ENCODE measurements around the gene PIBF1. TPM values are rescaled to one million over a fixed set of nuclear protein-coding genes. Genes with fewer than 3 reads are reported as not detected.
"Not testable (repeated sequence)": the region's sequence is repeated elsewhere in the genome, so short reads cannot be mapped to it uniquely, and the experiment has no call there.

PIBF1 gene
- total RNA-seq, 2 experiments from 2014 or later = 24.3 to 24.7 TPM

- POLR2A ChIA-PET = no interaction called here
- H3K36me3 Mint-ChIP-seq = peaks cover 41% of the 10 kb centered on the region
- intact Hi-C loops (cut with micrococcal nuclease) = no loop called here
These were observed 52.7 kb downstream of the PIBF1 start for GRCh38 chr13:72834601-72835000.

GRCh38 chr13:72839831-72840426, 58.0 kb downstream of the PIBF1 start:
- Mint-ChIP-seq H3K27me3 (no peaks in the 10 kb centered on the region), H3K27ac (no peak overlapping the region), H3K36me3 (peaks cover 16% of the 10 kb centered on the region), H3K4me3 (no peak overlapping the region), H3K4me1 (ENCODE audit: low read depth) (no peaks in the 10 kb centered on the region), H3K9me3 (no peaks in the 10 kb centered on the region)
- ChIA-PET CTCF (interaction anchor here (0.7 to 1.5 kb wide), 10 partner anchors 10 to 928 kb away, joined by 3 to 7 read pairs (median 4); no protein-coding TSS in a partner anchor), POLR2A (no interaction called here)
- intact Hi-C loops (cut with micrococcal nuclease) = no loop called here
- peak; percentile 62 for DNase-seq

More at GRCh38 chr13:72834601-72835000, 52.7 kb downstream of the PIBF1 start:
- Mint-ChIP-seq H3K4me1 (ENCODE audit: low read depth) (peaks cover 24% of the 10 kb centered on the region), H3K4me3 (no peak overlapping the region), H3K9me3 (no peaks in the 10 kb centered on the region), H3K27me3 (no peaks in the 10 kb centered on the region), H3K27ac (no peak overlapping the region)
- CTCF ChIA-PET = no interaction called here
- no peak for DNase-seq

- H3K36me3 Mint-ChIP-seq = peaks cover 33% of the 10 kb centered on the region
- intact Hi-C loops (cut with micrococcal nuclease) = no loop called here
These were observed 61.1 kb downstream of the PIBF1 start for GRCh38 chr13:72842991-72843390.

GRCh38 chr13:72845148-72845547, 63.2 kb downstream of the PIBF1 start:
- DNase-seq; H3K27ac Mint-ChIP-seq; CTCF ChIA-PET; H3K27me3 Mint-ChIP-seq; H3K9me3 Mint-ChIP-seq; POLR2A ChIA-PET; intact Hi-C loops (cut with micrococcal nuclease); H3K4me1 Mint-ChIP-seq (ENCODE audit: low read depth); H3K4me3 Mint-ChIP-seq: not testable (repeated sequence)
- peaks cover 34% of the 10 kb centered on the region for H3K36me3 Mint-ChIP-seq

More at GRCh38 chr13:72842991-72843390, 61.1 kb downstream of the PIBF1 start:
- DNase-seq = no peak
- Mint-ChIP-seq H3K27ac (no peak overlapping the region), H3K9me3 (no peaks in the 10 kb centered on the region), H3K4me3 (no peak overlapping the region), H3K27me3 (no peaks in the 10 kb centered on the region), H3K4me1 (ENCODE audit: low read depth) (no peaks in the 10 kb centered on the region)
- CTCF ChIA-PET = no interaction called here
- POLR2A ChIA-PET = no interaction called here

GRCh38 chr13:72849571-72849970, 67.6 kb downstream of the PIBF1 start:
- no peaks in the 10 kb centered on the region for H3K4me1 Mint-ChIP-seq (ENCODE audit: low read depth)
- no peak overlapping the region for H3K4me3 Mint-ChIP-seq
- ChIA-PET POLR2A (no interaction called here), CTCF (interaction anchor here (1.3 kb wide), 1 partner anchor 10 kb away, joined by 5 read pairs; no protein-coding TSS in a partner anchor)
- no peak for DNase-seq
- H3K27me3 Mint-ChIP-seq = no peaks in the 10 kb centered on the region
- no peak overlapping the region for H3K27ac Mint-ChIP-seq
- intact Hi-C loops (cut with micrococcal nuclease) = no loop called here
- no peaks in the 10 kb centered on the region for H3K9me3 Mint-ChIP-seq
- peaks cover 43% of the 10 kb centered on the region for H3K36me3 Mint-ChIP-seq

GRCh38 chr13:72850959-72851677, 69.2 kb downstream of the PIBF1 start:
- CTCF ChIA-PET = interaction anchor here (1.6 kb wide), 1 partner anchor 11 kb away, joined by 7 read pairs; no protein-coding TSS in a partner anchor

GRCh38 chr13:72851678-72852014, 69.7 kb downstream of the PIBF1 start:
- Mint-ChIP-seq H3K27ac (no peak overlapping the region), H3K4me1 (ENCODE audit: low read depth) (no peaks in the 10 kb centered on the region), H3K4me3 (no peak overlapping the region), H3K27me3 (no peaks in the 10 kb centered on the region), H3K9me3 (no peaks in the 10 kb centered on the region), H3K36me3 (peaks cover 29% of the 10 kb centered on the region)
- POLR2A ChIA-PET = no interaction called here
- intact Hi-C loops (cut with micrococcal nuclease) = no loop called here
- DNase-seq = no peak
- CTCF ChIA-PET = interaction anchor here (1.6 kb wide), 1 partner anchor 12 kb away, joined by 7 read pairs; no protein-coding TSS in a partner anchor

More at GRCh38 chr13:72850959-72851677, 69.2 kb downstream of the PIBF1 start:
- intact Hi-C loops (cut with micrococcal nuclease) = no loop called here
- H3K27me3 Mint-ChIP-seq = no peaks in the 10 kb centered on the region
- no peaks in the 10 kb centered on the region for H3K9me3 Mint-ChIP-seq
- H3K27ac Mint-ChIP-seq = no peak overlapping the region
- no peak for DNase-seq
- no peaks in the 10 kb centered on the region for H3K4me1 Mint-ChIP-seq (ENCODE audit: low read depth)
- peaks cover 30% of the 10 kb centered on the region for H3K36me3 Mint-ChIP-seq
- no peak overlapping the region for H3K4me3 Mint-ChIP-seq
- POLR2A ChIA-PET = no interaction called here

- intact Hi-C loops (cut with micrococcal nuclease) = no loop called here
- H3K27ac Mint-ChIP-seq = no peak overlapping the region
- H3K4me1 Mint-ChIP-seq (ENCODE audit: low read depth) = no peaks in the 10 kb centered on the region
- H3K27me3 Mint-ChIP-seq = no peaks in the 10 kb centered on the region
- H3K4me3 Mint-ChIP-seq = no peak overlapping the region
- ChIA-PET CTCF (interaction anchor here (1.6 kb wide), 1 partner anchor 12 kb away, joined by 7 read pairs; no protein-coding TSS in a partner anchor), POLR2A (no interaction called here)
- H3K36me3 Mint-ChIP-seq = peaks cover 29% of the 10 kb centered on the region
- no peak for DNase-seq
- H3K9me3 Mint-ChIP-seq = no peaks in the 10 kb centered on the region
These were observed 70.3 kb downstream of the PIBF1 start for GRCh38 chr13:72852207-72852606.

GRCh38 chr13:72853000-72853399, 71.1 kb downstream of the PIBF1 start:
- ChIA-PET CTCF (interaction anchor here (1.6 kb wide), 1 partner anchor 13 kb away, joined by 7 read pairs; no protein-coding TSS in a partner anchor), POLR2A (interaction anchor here (0.6 kb wide), 1 partner anchor 10 kb away, joined by 3 read pairs; no protein-coding TSS in a partner anchor)
- no peaks in the 10 kb centered on the region for H3K4me1 Mint-ChIP-seq (ENCODE audit: low read depth)
- no peaks in the 10 kb centered on the region for H3K9me3 Mint-ChIP-seq
- H3K27me3 Mint-ChIP-seq = no peaks in the 10 kb centered on the region
- H3K4me3 Mint-ChIP-seq = no peak overlapping the region
- H3K27ac Mint-ChIP-seq = no peak overlapping the region
- H3K36me3 Mint-ChIP-seq = peaks cover 25% of the 10 kb centered on the region
- no peak for DNase-seq
- intact Hi-C loops (cut with micrococcal nuclease) = no loop called here

GRCh38 chr13:72864142-72865011, 82.4 kb downstream of the PIBF1 start:
- Mint-ChIP-seq H3K4me3 (peak overlapping the region; percentile 17), H3K9me3 (no peaks in the 10 kb centered on the region), H3K4me1 (ENCODE audit: low read depth) (peaks cover 20% of the 10 kb centered on the region), H3K27ac (peak overlapping the region; percentile 83), H3K36me3 (peaks cover 28% of the 10 kb centered on the region), H3K27me3 (no peaks in the 10 kb centered on the region)
- peak; percentile 51 for DNase-seq
- intact Hi-C loops (cut with micrococcal nuclease) = loop anchor here (1.0 to 2.0 kb wide), 5 partner anchors 83 to 851 kb away; partner anchors contain the start of gene DIS3
- POLR2A ChIA-PET = interaction anchor here (1.2 to 1.5 kb wide), 2 partner anchors 196 to 557 kb away, joined by 3 to 6 read pairs; no protein-coding TSS in a partner anchor
- CTCF ChIA-PET = no interaction called here

GRCh38 chr13:72868229-72868628, 86.3 kb downstream of the PIBF1 start:
- no peak for DNase-seq
- H3K27me3 Mint-ChIP-seq = no peaks in the 10 kb centered on the region
- POLR2A ChIA-PET = no interaction called here

GRCh38 chr13:72875233-72875632, 93.3 kb downstream of the PIBF1 start:
- no peak for DNase-seq
- ChIA-PET CTCF (no interaction called here), POLR2A (interaction anchor here (1.0 kb wide), 1 partner anchor 67 kb away, joined by 3 read pairs; no protein-coding TSS in a partner anchor)
- intact Hi-C loops (cut with micrococcal nuclease) = no loop called here
- H3K4me3 Mint-ChIP-seq = no peak overlapping the region
- no peak overlapping the region for H3K27ac Mint-ChIP-seq
- H3K9me3 Mint-ChIP-seq = peaks cover 10% of the 10 kb centered on the region
- peaks cover 67% of the 10 kb centered on the region for H3K36me3 Mint-ChIP-seq
- peaks cover 7% of the 10 kb centered on the region for H3K4me1 Mint-ChIP-seq (ENCODE audit: low read depth)
- H3K27me3 Mint-ChIP-seq = no peaks in the 10 kb centered on the region

More at GRCh38 chr13:72868229-72868628, 86.3 kb downstream of the PIBF1 start:
- H3K4me3 Mint-ChIP-seq = no peak overlapping the region
- H3K9me3 Mint-ChIP-seq = no peaks in the 10 kb centered on the region
- intact Hi-C loops (cut with micrococcal nuclease) = no loop called here
- CTCF ChIA-PET = no interaction called here
- peaks cover 14% of the 10 kb centered on the region for H3K4me1 Mint-ChIP-seq (ENCODE audit: low read depth)
- H3K36me3 Mint-ChIP-seq = peaks cover 43% of the 10 kb centered on the region
- H3K27ac Mint-ChIP-seq = no peak overlapping the region

Data from activated CD4-positive, alpha-beta memory T cell treated with anti-CD3 and anti-CD28 coated beads for 36 hours (primary cell).